HCT116 (cell line): ENCODE measurements around the gene TEDC1. TPM values are rescaled to one million over a fixed set of nuclear protein-coding genes. Genes with fewer than 3 reads are reported as not detected.

Experiments
- ATAC-seq: fragments of 200-7000 bp; cut with Tn5 transposase; 2 replicates; pipeline ENCODE4 v1.9.1; 2020; ENCODE audit warnings: mild to moderate bottlenecking, moderate library complexity
- BruUV-seq: library from RNA; stranded (reverse); fragments of 400-500 nt; replicated peaks from 2 replicates; lab custom pipeline; 2021; lab: Mats Ljungman, UMichigan
- CTCF ChIA-PET: fragments of 300-600 bp; sonication (Branson Sonifier 250); formaldehyde crosslinking; loops from one replicate; lab custom pipeline; 2021; ENCODE audit warnings: antibody characterized with exemption; lab: Charles Lee
- POLR2A ChIA-PET: fragments of 300-600, 350-600 bp; sonication (Branson Sonifier 250); formaldehyde crosslinking; loops from one replicate; lab custom pipeline; 2021; ENCODE audit warnings: antibody characterized with exemption; lab: Charles Lee
- RAD21 ChIA-PET, 2 experiments: fragments of 300-600 bp; sonication (Branson Sonifier 250); formaldehyde crosslinking; loops; one replicate each; lab custom pipeline; 2023; ENCODE audit warnings: low total read pairs in 2 of 2; ENCODE audit not compliant: uncharacterized antibody in 2 of 2, unreplicated experiment in 2 of 2, low non-redundant PET in 1 of 2; lab: Charles Lee
- DNase-seq: peaks from one replicate; pipeline ENCODE4 v3.0.0-alpha.2; 2010; ENCODE audit warnings: low read depth, low spot score
- H2AFZ ChIP-seq: fragments of 200-600 bp; shearing (Covaris generic), sonication (generic); 2 replicates; pipeline ENCODE4 v1.6.1; 2017; ENCODE audit warnings: low read depth, mixed run types, mixed read lengths, antibody characterized with exemption, low read length; ENCODE audit not compliant: poor library complexity, severe bottlenecking
- H3K27ac ChIP-seq: 2 replicates; pipeline ENCODE4 v1.5.1; 2012; ENCODE audit warnings: low read depth, low read length
- H3K27me3 ChIP-seq: fragments of 200-600 bp; sonication (generic); 2 replicates; pipeline ENCODE4 v1.6.1; 2016; ENCODE audit warnings: mixed run types, low read length, mixed read lengths; ENCODE audit not compliant: insufficient read depth
- H3K36me3 ChIP-seq, 2 experiments: fragments of 200-500 bp in 1 of 2; fragments of 200-600 bp in 1 of 2; sonication (Bioruptor generic) in 1 of 2; sonication (generic) in 1 of 2; 2 replicates each; pipeline versions ENCODE4 v1.5.1 to v1.6.1; 2014 to 2016; ENCODE audit warnings: low read length in 2 of 2, inconsistent platforms in 1 of 2, mixed read lengths in 1 of 2, mixed run types in 1 of 2; ENCODE audit not compliant: insufficient read depth in 2 of 2, control insufficient read depth in 1 of 2
- H3K4me1 ChIP-seq, 2 experiments: fragments of 200-600 bp in 1 of 2; sonication (generic) in 1 of 2; 2 replicates each; pipeline versions ENCODE4 v1.5.1 to v1.6.1; 2012 to 2017; ENCODE audit warnings: low read length in 2 of 2, inconsistent platforms in 1 of 2, mild to moderate bottlenecking in 1 of 2, mixed read lengths in 1 of 2, mixed run types in 1 of 2, moderate library complexity in 1 of 2; ENCODE audit not compliant: insufficient read depth in 2 of 2, control insufficient read depth in 1 of 2
- H3K4me2 ChIP-seq: fragments of 200-600 bp; sonication (generic); 2 replicates; pipeline ENCODE4 v1.6.1; 2017; ENCODE audit warnings: mixed run types, low read length, mixed read lengths
- H3K4me3 ChIP-seq, 2 experiments: fragments of 200-600 bp in 1 of 2; sonication (generic) in 1 of 2; replicated peaks in 1 of 2; 2 replicates each; pipeline ENCODE4 v1.5.1; 2011 to 2016; ENCODE audit warnings: low read length in 2 of 2, control low read depth in 1 of 2, low read depth in 1 of 2, mild to moderate bottlenecking in 1 of 2, mixed read lengths in 1 of 2, mixed run types in 1 of 2
- H3K79me2 ChIP-seq: fragments of 200-600 bp; sonication (generic); 2 replicates; pipeline ENCODE4 v1.6.1; 2017; ENCODE audit warnings: mild to moderate bottlenecking, mixed run types, low read length, moderate library complexity, mixed read lengths; ENCODE audit not compliant: insufficient read depth
- H3K9ac ChIP-seq: fragments of 200-600 bp; sonication (generic); 2 replicates; pipeline ENCODE4 v1.6.1; 2016; ENCODE audit warnings: low read length, mixed read lengths
- H3K9me2 ChIP-seq: fragments of 200-600 bp; sonication (generic), shearing (Covaris generic); 2 replicates; pipeline ENCODE4 v1.6.1; 2017; ENCODE audit warnings: mixed run types, mild to moderate bottlenecking, moderate library complexity; ENCODE audit not compliant: insufficient read depth
- H3K9me3 ChIP-seq, 2 experiments: fragments of 200-500 bp in 1 of 2; fragments of 200-600 bp in 1 of 2; sonication (Bioruptor generic) in 1 of 2; sonication (generic) in 1 of 2; 2 replicates each; pipeline ENCODE4 v1.6.1; 2014 to 2017; ENCODE audit warnings: low read length in 2 of 2, mixed read lengths in 2 of 2, inconsistent platforms in 1 of 2, low read depth in 1 of 2, mild to moderate bottlenecking in 1 of 2, mixed run types in 1 of 2, moderate library complexity in 1 of 2; ENCODE audit not compliant: control insufficient read depth in 1 of 2, insufficient read depth in 1 of 2
- H4K20me1 ChIP-seq: fragments of 200-600 bp; sonication (generic), shearing (Covaris generic); 2 replicates; pipeline ENCODE4 v1.6.1; 2017; ENCODE audit warnings: mixed run types, mild to moderate bottlenecking, moderate library complexity; ENCODE audit not compliant: insufficient read depth
- EGR1 ChIP-seq: IDR thresholded peaks from 2 replicates; pipeline ENCODE4 v1.6.1; 2012; ENCODE audit warnings: low read depth
- ELF1 ChIP-seq: IDR thresholded peaks from 2 replicates; pipeline ENCODE4 v1.6.1; 2012; ENCODE audit warnings: low read depth, borderline replicate concordance
- POLR2A ChIP-seq: IDR thresholded peaks from 2 replicates; pipeline ENCODE4 v1.7.0; 2011; ENCODE audit warnings: borderline replicate concordance; ENCODE audit not compliant: insufficient read depth, insufficient read length; ENCODE audit errors: extremely low read depth
- POLR2AphosphoS5 ChIP-seq: IDR thresholded peaks from 2 replicates; pipeline ENCODE4 v1.6.1; 2011; ENCODE audit warnings: mild to moderate bottlenecking, low read depth, low read length, moderate library complexity
- RAD21 ChIP-seq: IDR thresholded peaks from 2 replicates; pipeline ENCODE4 v1.6.1; 2012; ENCODE audit warnings: low read depth, mild to moderate bottlenecking
- SIN3A ChIP-seq: IDR thresholded peaks from 2 replicates; pipeline ENCODE4 v1.6.1; 2012; ENCODE audit warnings: low read depth
- TCF7L2 ChIP-seq: IDR thresholded peaks from 2 replicates; pipeline ENCODE4 v1.7.0; 2011; ENCODE audit warnings: borderline replicate concordance, inconsistent platforms; ENCODE audit not compliant: insufficient read depth, insufficient read length; ENCODE audit errors: extremely low read depth
- intact Hi-C: fragments of 100-400 bp; cut with micrococcal nuclease; formaldehyde crosslinking; loops from 2 replicates; pipeline ENCODE4 v1.10.0; 2022
- total RNA-seq: library from RNA; stranded (reverse); gene quantifications from one replicate; pipeline ENCODE4 v1.2.1, GENCODE V29; 2021; ENCODE audit not compliant: unreplicated experiment
- TF ChIP-seq, protein P1 (sequence below): IDR thresholded peaks from 2 replicates; pipeline ENCODE4 v1.6.1; 2011; ENCODE audit warnings: mild to moderate bottlenecking, low read length, moderate library complexity; ENCODE audit not compliant: insufficient replicate concordance; ENCODE audit errors: extremely low read depth

TEDC1 gene
- total RNA-seq, 1 experiment from 2014 or later = 40.4 TPM

DNA sequence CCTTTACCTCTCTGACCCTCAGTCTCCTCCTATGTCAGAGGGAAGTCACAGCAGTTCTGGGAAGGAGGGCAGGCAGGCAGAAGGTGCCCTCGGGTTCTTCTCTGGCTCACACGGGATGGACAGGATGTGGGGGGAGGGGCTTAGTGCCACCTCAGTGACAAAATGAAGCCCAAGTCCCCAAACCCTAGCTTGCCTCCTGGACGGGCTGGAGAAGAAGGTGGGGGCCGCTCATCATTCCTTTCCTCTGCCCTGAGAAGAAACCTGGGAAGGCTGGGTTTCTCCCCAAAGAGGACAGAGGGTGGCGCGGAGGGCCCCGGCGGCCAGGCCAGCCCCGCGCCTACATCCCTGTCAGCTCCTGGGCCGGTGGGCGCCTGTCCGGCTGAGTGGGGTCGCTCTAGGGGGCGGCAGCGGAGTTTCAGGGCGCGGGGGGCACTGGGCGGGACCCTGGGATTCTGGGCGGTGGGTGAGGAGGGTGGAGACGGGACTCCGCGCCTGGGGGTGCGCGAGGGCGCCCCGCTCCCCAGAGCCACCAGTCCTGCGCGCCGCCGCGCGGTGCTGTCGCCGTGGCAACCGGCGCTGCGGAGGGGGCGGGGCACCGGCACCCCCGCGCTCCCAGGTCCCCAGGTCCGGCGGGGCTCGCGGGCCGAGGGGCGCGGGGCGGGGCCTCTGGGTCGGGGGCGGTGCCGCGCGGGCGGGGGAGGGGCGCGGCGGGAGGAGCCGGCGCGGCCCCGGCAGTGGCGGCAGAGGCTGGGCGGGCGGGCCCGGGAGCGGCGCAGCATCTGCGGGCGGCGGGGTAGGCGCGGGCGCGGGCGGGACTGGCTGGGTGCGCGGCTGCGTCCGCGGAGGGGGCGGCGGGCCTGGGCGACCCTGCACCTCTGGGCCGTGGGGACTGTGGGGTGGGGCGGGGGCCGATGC lies 35.1 kb downstream of the TEDC1 start, which contains the start of gene TMEM121:
Gene TMEM121 (plus strand): TSS at position 723 of the 915 bp plus-strand sequence. CDS start 2,252 bp downstream, outside the sequence.
- Histone ChIP-seq H3K4me1 (peaks cover 8 to 23% of the 10 kb centered on the region in 2 experiments; a peak in 3 of 4 replicates), H3K9ac (peak within 1 kb of the TSS; percentile 51), H3K36me3 (no peaks in the 10 kb centered on the region), H3K9me3 (no peaks in the 10 kb centered on the region), H3K27me3 (no peaks in the 10 kb centered on the region), H3K4me3 (peak within 1 kb of the TSS; percentile 49 to 62), H3K4me2 (peak within 1 kb of the TSS; percentile 84), H3K9me2 (no peaks in the 10 kb centered on the region), H3K79me2 (no peaks in the 10 kb centered on the region), H2AFZ (peak within 1 kb of the TSS; percentile 54), H3K27ac (peak within 1 kb of the TSS; percentile 49; the same call in 1 of the 2 replicates), H4K20me1 (no peaks in the 10 kb centered on the region)
- CTCF ChIA-PET = no interaction called here
- peak; percentile 51 for ATAC-seq
- RAD21 ChIA-PET = interaction anchor here in 1 of 2 experiments (0.6 kb wide), 1 partner anchor 36 kb away, joined by 3 read pairs; no protein-coding TSS in a partner anchor
- DNase-seq = no peak
- BruUV-seq = no TSS peak
- intact Hi-C loops = loop anchor here (5.0 kb wide), 1 partner anchor 34 kb away; the partner anchor contains the start of gene TEDC1
- POLR2A ChIA-PET = no interaction called here
- TF ChIP-seq, protein P1, sequence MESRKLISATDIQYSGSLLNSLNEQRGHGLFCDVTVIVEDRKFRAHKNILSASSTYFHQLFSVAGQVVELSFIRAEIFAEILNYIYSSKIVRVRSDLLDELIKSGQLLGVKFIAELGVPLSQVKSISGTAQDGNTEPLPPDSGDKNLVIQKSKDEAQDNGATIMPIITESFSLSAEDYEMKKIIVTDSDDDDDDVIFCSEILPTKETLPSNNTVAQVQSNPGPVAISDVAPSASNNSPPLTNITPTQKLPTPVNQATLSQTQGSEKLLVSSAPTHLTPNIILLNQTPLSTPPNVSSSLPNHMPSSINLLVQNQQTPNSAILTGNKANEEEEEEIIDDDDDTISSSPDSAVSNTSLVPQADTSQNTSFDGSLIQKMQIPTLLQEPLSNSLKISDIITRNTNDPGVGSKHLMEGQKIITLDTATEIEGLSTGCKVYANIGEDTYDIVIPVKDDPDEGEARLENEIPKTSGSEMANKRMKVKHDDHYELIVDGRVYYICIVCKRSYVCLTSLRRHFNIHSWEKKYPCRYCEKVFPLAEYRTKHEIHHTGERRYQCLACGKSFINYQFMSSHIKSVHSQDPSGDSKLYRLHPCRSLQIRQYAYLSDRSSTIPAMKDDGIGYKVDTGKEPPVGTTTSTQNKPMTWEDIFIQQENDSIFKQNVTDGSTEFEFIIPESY = no peak
- TF ChIP-seq TCF7L2 (no peak), ELF1 (no peak), EGR1 (no peak), RAD21 (no peak), POLR2A (no peak), POLR2AphosphoS5 (no peak), SIN3A (no peak)
